GM12878 (cell line): ENCODE results near the gene FBXL7. TPM values are rescaled to one million over a fixed set of nuclear protein-coding genes. Genes with fewer than 3 reads are reported as not detected.

Experiments
- ATAC-seq: fragments of 200-7000 bp; cut with Tn5 transposase; 3 replicates; pipeline ENCODE4 v1.9.1; 2020; ENCODE audit warnings: mild to moderate bottlenecking, moderate library complexity
- BruUV-seq: library from RNA; stranded (reverse); fragments of 400-500 nt; replicated peaks from 2 replicates; lab custom pipeline; 2021; lab: Mats Ljungman, UMichigan
- CTCF ChIA-PET: fragments of 300-600 bp; sonication (Branson Sonifier 250); formaldehyde crosslinking; extraction: SDS; loops from one replicate; lab custom pipeline; 2021; ENCODE audit warnings: inconsistent platforms; lab: Yijun Ruan, JAX
- POLR2A ChIA-PET: fragments of 350-600 bp; formaldehyde crosslinking; extraction: SDS; loops from one replicate; lab custom pipeline; 2021; ENCODE audit warnings: inconsistent platforms; lab: Charles Lee
- RAD21 ChIA-PET: fragments of 300-600 bp; sonication (Branson Sonifier 250); formaldehyde crosslinking; loops from one replicate; lab custom pipeline; 2023; ENCODE audit warnings: antibody characterized with exemption; ENCODE audit not compliant: unreplicated experiment; lab: Charles Lee
- SMC1A ChIA-PET: fragments of 300-600 bp; sonication (Branson Sonifier 250); formaldehyde crosslinking; loops from one replicate; lab custom pipeline; 2023; ENCODE audit not compliant: unreplicated experiment, uncharacterized antibody; lab: Charles Lee
- DNase-seq: peaks from one replicate; pipeline ENCODE4 v3.0.0-alpha.2; 2011; ENCODE audit warnings: low read depth, low spot score
- FAIRE-seq: peaks from 3 replicates; lab custom pipeline; 2011; peaks lifted over from hg19 to GRCh38; lab: Jason Lieb, UNC
- H2AFZ ChIP-seq: 2 replicates; pipeline ENCODE4 v1.6.0; 2011; ENCODE audit warnings: low read depth, low read length, control low read depth; ENCODE audit not compliant: control insufficient read depth
- H3K27ac ChIP-seq: 2 replicates; pipeline ENCODE4 v1.5.1; 2011; ENCODE audit warnings: control low read depth; ENCODE audit not compliant: control insufficient read depth, insufficient read depth
- H3K27me3 ChIP-seq, 2 experiments: replicated peaks in 1 of 2; 2 replicates each; pipeline versions ENCODE4 v1.6.0 to v1.6.1; 2011; ENCODE audit warnings: low read length in 1 of 2; ENCODE audit not compliant: control insufficient read depth in 2 of 2, insufficient read depth in 2 of 2
- H3K36me3 ChIP-seq, 2 experiments: 2 replicates each; pipeline ENCODE4 v1.5.1; 2011; ENCODE audit warnings: low read length in 1 of 2; ENCODE audit not compliant: control insufficient read depth in 2 of 2, insufficient read depth in 2 of 2
- H3K4me1 ChIP-seq: 2 replicates; pipeline ENCODE4 v1.6.1; 2011; ENCODE audit warnings: mild to moderate bottlenecking, low read length, moderate library complexity, mixed read lengths; ENCODE audit not compliant: control insufficient read depth, insufficient read depth
- H3K4me2 ChIP-seq: 2 replicates; pipeline ENCODE4 v1.6.0; 2011; ENCODE audit warnings: control low read depth; ENCODE audit not compliant: control insufficient read depth, insufficient read depth
- H3K4me3 ChIP-seq: fragments of 200-600 bp; sonication (generic); 2 replicates; pipeline ENCODE4 v1.5.1; 2016
- H3K79me2 ChIP-seq: 2 replicates; pipeline ENCODE4 v1.6.0; 2011; ENCODE audit warnings: low read length; ENCODE audit not compliant: control insufficient read depth, insufficient read depth
- H3K9ac ChIP-seq: 2 replicates; pipeline ENCODE4 v1.8.0; 2011; ENCODE audit warnings: low read length, control low read depth, mixed read lengths; ENCODE audit not compliant: control insufficient read depth, insufficient read depth
- H3K9me3 ChIP-seq: replicated peaks from 3 replicates; pipeline ENCODE4 v1.5.1; 2011; ENCODE audit warnings: mild to moderate bottlenecking, low read length; ENCODE audit not compliant: control insufficient read depth, insufficient read depth
- H4K20me1 ChIP-seq: 2 replicates; pipeline ENCODE4 v1.6.0; 2011; ENCODE audit not compliant: control insufficient read depth, insufficient read depth
- BCLAF1 ChIP-seq: fragments of 450-650 bp; IDR thresholded peaks from 2 replicates; pipeline ENCODE4 v1.6.1; 2017; ENCODE audit warnings: antibody characterized with exemption, mild to moderate bottlenecking, moderate library complexity
- CBX5 ChIP-seq: sonication (generic); IDR thresholded peaks from 2 replicates; pipeline ENCODE4 v1.6.1; 2016; ENCODE audit warnings: low read depth, moderate library complexity, mild to moderate bottlenecking, inconsistent platforms
- CTCF ChIP-seq, 3 experiments: IDR thresholded peaks in 2 of 3; conservative IDR thresholded peaks in 1 of 3; 2 replicates each; pipeline ENCODE4 v1.5.1; 2011; ENCODE audit warnings: low read depth in 3 of 3, low read length in 3 of 3, mild to moderate bottlenecking in 3 of 3, control low read depth in 2 of 3, moderate library complexity in 2 of 3, inconsistent platforms in 1 of 3, mixed read lengths in 1 of 3; ENCODE audit not compliant: control insufficient read depth in 2 of 3, insufficient read depth in 1 of 3; ENCODE audit errors: extremely low read depth in 1 of 3
- DPF2 ChIP-seq: fragments of 450-650 bp; IDR thresholded peaks from 2 replicates; pipeline ENCODE4 v1.6.1; 2017; ENCODE audit warnings: mild to moderate bottlenecking
- FOS ChIP-seq: IDR thresholded peaks from 3 replicates; pipeline ENCODE4 v1.6.1; 2011; ENCODE audit warnings: borderline replicate concordance; ENCODE audit not compliant: insufficient read length; ENCODE audit errors: extremely low read depth
- IKZF2 ChIP-seq, 2 experiments: fragments of 450-650 bp; IDR thresholded peaks; 2 replicates each; pipeline ENCODE4 v1.6.1; 2017; ENCODE audit warnings: mild to moderate bottlenecking in 2 of 2, moderate library complexity in 2 of 2
- JUND ChIP-seq: IDR thresholded peaks from 2 replicates; pipeline ENCODE4 v1.6.1; 2012; ENCODE audit warnings: low read depth, mild to moderate bottlenecking, low read length, improper control_type of control experiment, moderate library complexity
- LARP7 ChIP-seq: fragments of 450-650 bp; IDR thresholded peaks from 2 replicates; pipeline ENCODE4 v1.6.1; 2017; ENCODE audit warnings: mild to moderate bottlenecking
- MTA3 ChIP-seq: IDR thresholded peaks from 2 replicates; pipeline ENCODE4 v1.6.1; 2012; ENCODE audit warnings: low read length, inconsistent platforms, borderline replicate concordance
- PBX3 ChIP-seq: IDR thresholded peaks from 2 replicates; pipeline ENCODE4 v1.6.1; 2011; ENCODE audit warnings: mild to moderate bottlenecking, low read depth, low read length, moderate library complexity; ENCODE audit not compliant: insufficient replicate concordance
- RCOR1 ChIP-seq: conservative IDR thresholded peaks from 2 replicates; pipeline ENCODE4 v1.6.1; 2012; ENCODE audit warnings: low read depth, low read length, improper control_type of control experiment
- SMC3 ChIP-seq: IDR thresholded peaks from 2 replicates; pipeline ENCODE4 v1.6.1; 2011; ENCODE audit warnings: low read length, improper control_type of control experiment, borderline replicate concordance
- ZNF24 ChIP-seq: fragments of 450-650 bp; IDR thresholded peaks from 2 replicates; pipeline ENCODE4 v1.6.1; 2017; ENCODE audit warnings: antibody characterized with exemption, mild to moderate bottlenecking
- ZNF274 ChIP-seq: IDR thresholded peaks from one replicate; pipeline ENCODE4 v1.8.0; 2011; ENCODE audit not compliant: insufficient read length, insufficient read depth
- ZNF622 ChIP-seq: fragments of 450-650 bp; IDR thresholded peaks from 2 replicates; pipeline ENCODE4 v1.6.1; 2017; ENCODE audit warnings: mild to moderate bottlenecking, inconsistent platforms
- ZNF687 ChIP-seq: fragments of 450-650 bp; IDR thresholded peaks from 2 replicates; pipeline ENCODE4 v1.6.1; 2017; ENCODE audit warnings: mild to moderate bottlenecking, moderate library complexity
- WGBS: methylation state at CpG from one replicate; pipeline ENCODE4 v1.1.6; 2016; ENCODE audit warnings: low lambda C conversion rate; ENCODE audit not compliant: insufficient replicate concordance, insufficient coverage; ENCODE audit errors: missing lambda C conversion rate; 5-methylcytosine and 5-hydroxymethylcytosine counted together
- in situ Hi-C: fragments of 300-500 bp; cut with MboI; formaldehyde crosslinking; loops from 9 replicates; pipeline ENCODE4 v1.14.3; 2018; ENCODE audit warnings: mixed read lengths
- intact Hi-C: fragments of 100-400 bp; cut with micrococcal nuclease; formaldehyde crosslinking; loops from one replicate; pipeline ENCODE4 v1.14.2; 2022; ENCODE audit not compliant: unreplicated experiment
- polyA plus RNA-seq, 11 experiments: library from polyadenylated mRNA; depleted of rRNA in 4 of 11; unstranded in 6 of 11; stranded (reverse) in 5 of 11; fragments of >200 nt; fragmentation: Nextera tagmentation in 4 of 11; fragmentation: Illumina TruSeq in 1 of 11; extraction: Ambion mirVana in 4 of 11; extraction: Trizol in 1 of 11; gene quantifications; 1 replicate in 1 of 11; 2 replicates in 10 of 11; pipeline versions ENCODE4 v1.2.1 to v1.2.3, GENCODE V29; 2011 to 2016; ENCODE audit warnings: inconsistent platforms in 2 of 11, missing spikeins in 2 of 11, low read depth in 1 of 11
- total RNA-seq, 4 experiments: library from RNA; depleted of rRNA in 3 of 4; stranded (reverse); fragments of >200 nt in 3 of 4; fragmentation: Illumina TruSeq in 1 of 4; extraction: Trizol in 1 of 4; gene quantifications; 2 replicates each; pipeline versions ENCODE4 v1.2.1 to v1.2.3, GENCODE V29; 2013 to 2021

The FBXL7 gene
- total and polyA plus RNA-seq, 10 of the 15 experiments (the other 5 are each of a cell fraction or from before 2014, with no cell fraction given), result 0.03 to 0.44 (median 0.16) TPM

GRCh38 chr5:15621094-15621493, 121.1 kb downstream of the FBXL7 start:
- SMC1A ChIA-PET, result no interaction called here
- FAIRE-seq (no peak), DNase-seq (no peak), ATAC-seq (no peak)
- no peaks in the 10 kb centered on the region for H3K36me3 ChIP-seq
- no peak overlapping the region for H3K27ac ChIP-seq
- no peaks in the 10 kb centered on the region for H4K20me1 ChIP-seq
- in situ Hi-C loops, result no loop called here
- H3K4me1 ChIP-seq, result no peaks in the 10 kb centered on the region
- intact Hi-C loops, result no loop called here
- 33% methylated on average over 1 of the region's 1 CpG for WGBS
- H3K4me2 ChIP-seq, result no peak overlapping the region
- no peaks in the 10 kb centered on the region for H3K27me3 ChIP-seq
- no TSS peak for BruUV-seq
- H3K9ac ChIP-seq, result no peak overlapping the region
- RAD21 ChIA-PET, result no interaction called here
- CTCF ChIA-PET, result no interaction called here
- POLR2A ChIA-PET, result no interaction called here
- H3K9me3 ChIP-seq, result no peaks in the 10 kb centered on the region
- no peak overlapping the region for H2AFZ ChIP-seq
- H3K4me3 ChIP-seq, result no peak overlapping the region
- H3K79me2 ChIP-seq, result no peaks in the 10 kb centered on the region
- TF ChIP-seq JUND, result no peak
- no peak for TF ChIP-seq MTA3
- no peak for TF ChIP-seq CBX5
- TF ChIP-seq PBX3, result no peak
- TF ChIP-seq ZNF274, result no peak
- TF ChIP-seq FOS, result no peak
- TF ChIP-seq RCOR1, result no peak
- no peak for TF ChIP-seq IKZF2 (IDR thresholded peaks at IDR 0.05)
- no peak for TF ChIP-seq BCLAF1
- no peak for TF ChIP-seq ZNF622
- TF ChIP-seq LARP7, result no peak
- TF ChIP-seq ZNF687, result no peak
- TF ChIP-seq ZNF24, result no peak
- no peak for TF ChIP-seq CTCF (IDR thresholded peaks at IDR 0.05 in 2 of 3, conservative IDR thresholded peaks at IDR 0.05 in 1 of 3; ENCODE audit: control insufficient read depth in 2 of 3, extremely low read depth in 1 of 3, insufficient read depth in 1 of 3, low read depth in 3 of 3, low read length in 3 of 3)
- no peak for TF ChIP-seq DPF2
- no peak for TF ChIP-seq SMC3
